K562 (cell line): Measurements from ENCODE around the gene MIEF1. TPM values are rescaled to one million over a fixed set of nuclear protein-coding genes. Genes with fewer than 3 reads are reported as not detected.

Source experiments
- CREB3L1 ChIP-seq: fragments of 450-650 bp; IDR thresholded peaks from 2 replicates; pipeline ENCODE4 v1.6.1; 2014; ENCODE audit warnings: low read depth, mild to moderate bottlenecking, moderate library complexity, borderline replicate concordance
- DDX20 ChIP-seq: fragments of 450-650 bp; IDR thresholded peaks from 2 replicates; pipeline ENCODE4 v1.6.1; 2016; ENCODE audit warnings: missing genetic modification characterization, low read depth, mild to moderate bottlenecking, missing compliant biosample characterization, moderate library complexity
- DPF2 ChIP-seq: fragments of 450-650 bp; IDR thresholded peaks from 2 replicates; pipeline ENCODE4 v1.6.1; 2016
- FOXJ3 ChIP-seq: sonication (generic); formaldehyde crosslinking; IDR thresholded peaks from 2 replicates; pipeline ENCODE4 v1.4.0; 2020; ENCODE audit warnings: mild to moderate bottlenecking, missing genetic modification reagents
- GATA2 ChIP-seq: sonication (generic); formaldehyde crosslinking; IDR thresholded peaks from 2 replicates; pipeline ENCODE4 v1.4.0; 2020; ENCODE audit warnings: mild to moderate bottlenecking, missing genetic modification reagents
- HNRNPH1 ChIP-seq: fragments of 200-400 bp; formaldehyde crosslinking; optimal IDR thresholded peaks from 2 replicates; pipeline ENCODE3; 2017; ENCODE audit warnings: low read depth, mild to moderate bottlenecking, low read length, moderate library complexity
- MCM7 ChIP-seq, 2 experiments: fragments of 450-650 bp; IDR thresholded peaks; 2 replicates each; pipeline ENCODE4 v1.6.1; 2016 to 2018
- NBN ChIP-seq: fragments of 450-650 bp; IDR thresholded peaks from 2 replicates; pipeline ENCODE4 v1.6.1; 2016; ENCODE audit warnings: low read depth, mild to moderate bottlenecking
- NCOA6 ChIP-seq: fragments of 450-650 bp; IDR thresholded peaks from 2 replicates; pipeline ENCODE4 v1.6.1; 2017; ENCODE audit warnings: mild to moderate bottlenecking
- NFE2 ChIP-seq: IDR thresholded peaks from 2 replicates; pipeline ENCODE4 v1.6.1; 2014; ENCODE audit warnings: antibody characterized with exemption, low read depth
- NR2F6 ChIP-seq: fragments of 450-650 bp; formaldehyde crosslinking; IDR thresholded peaks from 2 replicates; pipeline ENCODE4 v1.4.0; 2020; ENCODE audit warnings: mild to moderate bottlenecking
- OTX1 ChIP-seq: fragments of 450-650 bp; formaldehyde crosslinking; IDR thresholded peaks from 2 replicates; pipeline ENCODE4 v1.4.0; 2022; ENCODE audit warnings: mild to moderate bottlenecking
- PATZ1 ChIP-seq: fragments of 250-450 bp; sonication (Bioruptor Pico); IDR thresholded peaks from 2 replicates; pipeline ENCODE4 v1.5.0; 2020; ENCODE audit warnings: mild to moderate bottlenecking, borderline replicate concordance
- PHF8 ChIP-seq: fragments of 200-600 bp; sonication (generic); IDR thresholded peaks from 2 replicates; pipeline ENCODE4 v1.6.1; 2012; ENCODE audit warnings: mixed run types, mild to moderate bottlenecking, inconsistent platforms, low read length, moderate library complexity, borderline replicate concordance
- RBFOX2 ChIP-seq: fragments of 200-400 bp; formaldehyde crosslinking; IDR thresholded peaks from 2 replicates; pipeline ENCODE4 v1.6.1; 2017; ENCODE audit warnings: low read depth, mild to moderate bottlenecking, low read length, moderate library complexity
- RUNX1 ChIP-seq: sonication (generic); IDR thresholded peaks from 2 replicates; pipeline ENCODE4 v1.6.1; 2016; ENCODE audit warnings: antibody characterized with exemption, low read depth
- SIX5 ChIP-seq, 2 experiments: IDR thresholded peaks; 2 replicates each; pipeline ENCODE4 v1.6.1; 2011; ENCODE audit warnings: low read length in 2 of 2, borderline replicate concordance in 1 of 2, low read depth in 1 of 2, mild to moderate bottlenecking in 1 of 2, moderate library complexity in 1 of 2; ENCODE audit not compliant: insufficient read depth in 1 of 2
- SMARCE1 ChIP-seq: fragments of 450-650 bp; IDR thresholded peaks from 2 replicates; pipeline ENCODE4 v1.7.1; 2016; ENCODE audit warnings: mild to moderate bottlenecking
- TAF7 ChIP-seq: fragments of 450-650 bp; IDR thresholded peaks from 2 replicates; pipeline ENCODE4 v1.6.1; 2016; ENCODE audit warnings: missing genetic modification characterization, missing compliant biosample characterization
- ZNF282 ChIP-seq: sonication (generic); formaldehyde crosslinking; IDR thresholded peaks from 2 replicates; pipeline ENCODE4 v1.8.1; 2023; ENCODE audit warnings: missing genetic modification reagents
- ZNF589 ChIP-seq: fragments of 200-800 bp; sonication (Bioruptor generic); IDR thresholded peaks from 2 replicates; pipeline ENCODE4 v1.6.1; 2016; ENCODE audit warnings: low read depth, missing genetic modification characterization, missing compliant biosample characterization
- ZNF695 ChIP-seq: fragments of 450-650 bp; formaldehyde crosslinking; IDR thresholded peaks from 2 replicates; pipeline ENCODE4 v1.4.0; 2020; ENCODE audit warnings: mild to moderate bottlenecking, moderate library complexity
- ZSCAN29 ChIP-seq: fragments of 450-650 bp; IDR thresholded peaks from 2 replicates; pipeline ENCODE4 v1.6.1; 2017
- polyA plus RNA-seq, 8 experiments: library from polyadenylated mRNA; depleted of rRNA in 4 of 8; stranded (reverse) in 5 of 8; unstranded in 3 of 8; fragments of >200 nt; fragmentation: Nextera tagmentation in 2 of 8; fragmentation: Illumina TruSeq in 1 of 8; extraction: Ambion mirVana in 2 of 8; extraction: Trizol in 1 of 8; gene quantifications; 2 replicates each; pipeline versions ENCODE4 v1.2.1 to v1.2.3, GENCODE V29; 2011 to 2014; ENCODE audit warnings: inconsistent platforms in 1 of 8, missing spikeins in 1 of 8
- total RNA-seq, 7 experiments: library from RNA; depleted of rRNA in 6 of 7; stranded (reverse); fragments of >200 nt in 6 of 7; fragmentation: Illumina TruSeq in 2 of 7; extraction: Trizol in 2 of 7; gene quantifications; 2 replicates each; pipeline versions ENCODE4 v1.2.1 to v1.2.3, GENCODE V29; 2011 to 2021; ENCODE audit warnings: low replicate concordance in 1 of 7
- TF ChIP-seq, protein P1 (sequence below): IDR thresholded peaks from 3 replicates; pipeline ENCODE4 v1.6.1; 2011; ENCODE audit warnings: borderline replicate concordance, mild to moderate bottlenecking; ENCODE audit not compliant: insufficient read length, insufficient read depth
- TF ChIP-seq, protein P2 (sequence below): sonication (generic); formaldehyde crosslinking; IDR thresholded peaks from 2 replicates; pipeline ENCODE4 v1.5.0; 2020; ENCODE audit warnings: missing genetic modification reagents

Gene MIEF1
- total and polyA plus RNA-seq, 9 of the 15 experiments (the other 6 are each of a cell fraction or from before 2014, with no cell fraction given), result 10.9 to 51.8 (median 25.5) TPM

DNA sequence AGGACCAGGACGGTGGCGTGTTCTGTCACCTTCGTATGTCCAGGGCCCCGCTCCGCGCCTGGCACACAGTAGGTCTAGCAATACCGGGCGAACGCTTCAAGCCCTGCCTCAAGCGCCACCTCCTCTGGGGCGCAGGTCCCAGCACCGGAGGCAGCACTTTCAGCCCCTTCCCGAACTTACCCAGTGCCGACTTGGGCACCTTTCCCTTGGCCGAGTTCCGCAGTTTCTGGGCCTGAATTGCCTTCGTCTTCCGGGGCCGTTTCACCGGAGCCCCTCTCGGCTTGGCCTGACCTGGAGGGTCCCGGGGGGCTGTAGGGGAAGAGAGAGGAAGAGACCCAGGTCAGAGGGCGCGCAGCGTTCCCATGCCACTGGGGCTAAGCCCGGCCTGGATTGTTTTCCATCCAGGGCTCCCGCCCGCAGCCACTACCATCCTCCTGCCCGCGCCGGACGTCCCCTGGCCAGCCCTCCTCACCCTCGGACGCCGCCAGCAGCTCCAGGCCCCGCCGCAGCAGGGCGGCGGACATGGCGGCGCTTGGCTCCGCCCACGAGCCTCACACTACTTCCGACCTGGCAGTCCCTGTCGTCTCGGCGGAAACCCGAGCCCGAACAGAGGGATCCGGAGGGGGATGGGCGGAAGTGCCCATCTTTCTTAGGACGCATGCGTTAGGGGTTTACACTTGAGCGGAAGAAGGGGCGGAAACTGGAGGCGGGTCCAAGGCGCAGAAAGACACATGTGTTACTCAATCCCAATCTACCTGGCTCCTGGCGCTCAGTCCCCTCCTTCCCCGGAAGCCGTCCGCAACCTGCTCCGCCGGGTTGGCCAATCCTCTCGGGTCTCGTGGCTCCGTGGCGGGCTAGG is 30.4 kb downstream of the MIEF1 start, which contains the start of gene RPS19BP1 (continued):
- TF ChIP-seq, protein P1, sequence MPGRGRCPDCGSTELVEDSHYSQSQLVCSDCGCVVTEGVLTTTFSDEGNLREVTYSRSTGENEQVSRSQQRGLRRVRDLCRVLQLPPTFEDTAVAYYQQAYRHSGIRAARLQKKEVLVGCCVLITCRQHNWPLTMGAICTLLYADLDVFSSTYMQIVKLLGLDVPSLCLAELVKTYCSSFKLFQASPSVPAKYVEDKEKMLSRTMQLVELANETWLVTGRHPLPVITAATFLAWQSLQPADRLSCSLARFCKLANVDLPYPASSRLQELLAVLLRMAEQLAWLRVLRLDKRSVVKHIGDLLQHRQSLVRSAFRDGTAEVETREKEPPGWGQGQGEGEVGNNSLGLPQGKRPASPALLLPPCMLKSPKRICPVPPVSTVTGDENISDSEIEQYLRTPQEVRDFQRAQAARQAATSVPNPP, result no peak
- TF ChIP-seq DPF2, result no peak
- TF ChIP-seq FOXJ3 (CRISPR knock-in tag), result no peak
- TF ChIP-seq ZNF589 (CRISPR knock-in tag), result no peak
- no peak for TF ChIP-seq ZNF695
- peak; percentile 94 for TF ChIP-seq RBFOX2
- no peak for TF ChIP-seq NFE2
- TF ChIP-seq HNRNPH1, result no peak
- TF ChIP-seq, protein P2, sequence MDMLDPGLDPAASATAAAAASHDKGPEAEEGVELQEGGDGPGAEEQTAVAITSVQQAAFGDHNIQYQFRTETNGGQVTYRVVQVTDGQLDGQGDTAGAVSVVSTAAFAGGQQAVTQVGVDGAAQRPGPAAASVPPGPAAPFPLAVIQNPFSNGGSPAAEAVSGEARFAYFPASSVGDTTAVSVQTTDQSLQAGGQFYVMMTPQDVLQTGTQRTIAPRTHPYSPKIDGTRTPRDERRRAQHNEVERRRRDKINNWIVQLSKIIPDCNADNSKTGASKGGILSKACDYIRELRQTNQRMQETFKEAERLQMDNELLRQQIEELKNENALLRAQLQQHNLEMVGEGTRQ (CRISPR knock-in tag), result no peak
- TF ChIP-seq NR2F6, result no peak
- TF ChIP-seq ZSCAN29, result no peak
- no peak for TF ChIP-seq SMARCE1
- TF ChIP-seq OTX1, result 0 out of 2 replicates have a peak, but pooled peaks have one; percentile 13
- TF ChIP-seq TAF7 (tag), result no peak
- TF ChIP-seq NBN, result no peak; the same call in 1 of the 2 replicates
- no peak for TF ChIP-seq MCM7 (IDR thresholded peaks at IDR 0.05)
- TF ChIP-seq DDX20 (tag), result no peak
- TF ChIP-seq NCOA6, result no peak
- TF ChIP-seq PHF8, result peak; percentile 97; the same call in 1 of the 2 replicates
- TF ChIP-seq PATZ1 (CRISPR knock-in tag), result no peak
- TF ChIP-seq ZNF282 (CRISPR knock-in tag), result no peak
- no peak for TF ChIP-seq GATA2 (CRISPR knock-in tag)
- no peak for TF ChIP-seq SIX5 (IDR thresholded peaks at IDR 0.05; ENCODE audit: borderline replicate concordance in 1 of 2, insufficient read depth in 1 of 2, low read depth in 1 of 2, low read length in 2 of 2)
- no peak for TF ChIP-seq RUNX1
- TF ChIP-seq CREB3L1, result peak; percentile 42
